Nucleus accumbens (tissue), 56 donors: ENCODE results near the gene HS3ST3B1.

Experiments used
- DNase-seq, 56 donors: peaks; one replicate each; lab custom pipeline; 2025; lab: John Stamatoyannopoulos, UW

The HS3ST3B1 gene

DNA sequence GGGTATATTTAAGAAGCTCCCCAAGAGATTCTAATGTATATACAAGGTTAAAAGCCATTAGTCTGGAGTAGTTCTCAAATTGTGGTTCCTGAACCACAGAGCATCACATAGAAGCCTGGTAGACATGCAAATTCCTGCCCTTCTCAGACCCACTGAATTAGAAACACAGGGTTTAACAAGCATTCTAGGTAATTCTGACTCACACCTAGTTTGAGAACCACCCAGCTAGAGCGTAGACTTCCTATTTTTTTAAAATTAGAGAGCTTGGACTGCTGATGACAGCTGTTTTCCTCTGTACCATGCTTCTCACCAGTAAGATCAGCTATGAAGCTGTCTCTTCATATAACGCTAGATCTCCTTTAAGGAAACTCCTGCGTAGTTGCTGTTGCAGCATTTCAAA lies 50.6 kb downstream of the HS3ST3B1 start:
- DNase-seq: no peak

DNA sequence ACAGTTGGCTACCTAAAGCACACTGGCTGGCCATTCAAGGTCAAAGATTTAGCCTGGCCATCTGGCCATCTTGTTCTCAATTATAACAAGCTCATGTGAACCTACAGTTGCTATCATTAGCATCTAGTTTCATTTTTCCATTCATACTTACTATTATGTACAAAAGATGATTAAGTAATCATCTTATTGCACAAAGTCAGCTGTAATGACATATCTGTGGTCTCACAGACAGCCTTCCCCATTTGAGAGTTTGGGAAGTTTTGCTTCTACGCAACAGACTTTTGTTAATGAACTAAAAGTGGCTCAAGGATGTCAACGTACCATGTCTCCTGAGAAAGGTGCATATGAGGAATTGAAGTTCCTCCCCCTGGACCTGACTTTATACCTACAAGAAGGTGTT lies 51.3 kb downstream of the HS3ST3B1 start:
- no peak for DNase-seq

DNA sequence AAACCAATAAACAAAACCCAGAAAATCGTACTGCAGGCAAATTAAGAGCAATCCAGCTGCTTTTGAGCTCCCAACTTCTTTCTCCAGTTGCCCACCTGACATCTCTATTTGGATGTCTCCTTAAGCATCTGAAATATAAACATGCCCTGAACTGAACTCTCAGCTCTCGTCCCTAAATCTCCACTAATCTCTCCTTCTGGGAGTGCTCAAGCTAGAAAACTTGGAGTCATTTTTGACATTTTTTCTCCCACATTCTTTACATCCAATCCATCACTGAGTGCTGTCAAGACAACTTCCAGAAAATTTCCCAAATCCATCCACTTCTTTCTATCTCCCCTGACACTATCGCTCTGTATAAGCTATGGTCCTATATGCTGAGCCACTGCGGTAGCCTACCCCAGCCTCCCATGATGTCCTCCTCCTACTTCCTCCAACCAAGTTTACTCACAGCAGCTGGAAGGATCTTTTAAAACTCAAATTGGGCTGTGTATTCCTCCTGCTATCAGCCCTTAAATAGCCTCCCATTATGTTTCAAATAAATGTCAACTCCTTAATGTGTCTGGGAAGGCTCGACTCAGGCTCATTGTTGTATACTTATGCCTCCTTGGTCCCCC lies 53.1 kb downstream of the HS3ST3B1 start:
- DNase-seq: no peak

DNA sequence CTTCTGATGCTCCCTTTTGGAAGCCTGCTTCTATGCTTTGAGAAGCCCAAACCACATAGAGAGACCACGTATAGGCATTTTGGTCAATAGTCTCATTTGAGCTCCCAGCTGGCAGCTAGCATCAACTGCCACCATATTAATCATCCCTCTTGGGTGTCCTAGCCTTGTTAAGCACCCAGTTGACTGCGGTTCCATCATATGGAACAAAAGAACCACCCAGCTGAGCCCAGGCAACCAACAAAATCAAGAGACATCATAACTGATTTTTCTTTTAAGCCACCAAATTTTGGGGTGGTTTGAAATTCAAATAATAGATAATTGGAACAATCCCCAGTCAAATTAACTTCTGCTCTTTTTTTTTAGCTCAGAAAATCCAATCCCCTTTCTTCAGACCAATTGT lies 53.9 kb downstream of the HS3ST3B1 start:
- no peak for DNase-seq

DNA sequence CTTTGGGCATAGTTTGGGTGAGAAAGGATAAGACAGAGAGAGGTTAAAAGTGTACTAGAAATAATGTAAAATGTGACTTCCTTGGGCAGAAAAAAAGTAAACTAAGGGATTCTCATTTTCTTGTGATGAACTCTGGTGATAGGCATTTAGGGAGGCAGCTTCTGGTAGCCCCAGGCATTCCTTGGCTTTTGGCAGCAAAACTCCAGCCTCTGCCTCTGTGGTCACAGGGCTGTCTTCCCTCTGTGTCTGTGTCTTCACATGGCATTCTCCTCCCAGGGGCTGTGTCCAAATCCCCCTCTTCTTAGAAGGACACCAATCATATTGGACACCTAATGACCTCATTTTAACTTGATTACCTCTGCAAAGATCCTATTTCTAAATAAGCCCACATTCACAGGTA lies 54.7 kb downstream of the HS3ST3B1 start:
- no peak for DNase-seq

DNA sequence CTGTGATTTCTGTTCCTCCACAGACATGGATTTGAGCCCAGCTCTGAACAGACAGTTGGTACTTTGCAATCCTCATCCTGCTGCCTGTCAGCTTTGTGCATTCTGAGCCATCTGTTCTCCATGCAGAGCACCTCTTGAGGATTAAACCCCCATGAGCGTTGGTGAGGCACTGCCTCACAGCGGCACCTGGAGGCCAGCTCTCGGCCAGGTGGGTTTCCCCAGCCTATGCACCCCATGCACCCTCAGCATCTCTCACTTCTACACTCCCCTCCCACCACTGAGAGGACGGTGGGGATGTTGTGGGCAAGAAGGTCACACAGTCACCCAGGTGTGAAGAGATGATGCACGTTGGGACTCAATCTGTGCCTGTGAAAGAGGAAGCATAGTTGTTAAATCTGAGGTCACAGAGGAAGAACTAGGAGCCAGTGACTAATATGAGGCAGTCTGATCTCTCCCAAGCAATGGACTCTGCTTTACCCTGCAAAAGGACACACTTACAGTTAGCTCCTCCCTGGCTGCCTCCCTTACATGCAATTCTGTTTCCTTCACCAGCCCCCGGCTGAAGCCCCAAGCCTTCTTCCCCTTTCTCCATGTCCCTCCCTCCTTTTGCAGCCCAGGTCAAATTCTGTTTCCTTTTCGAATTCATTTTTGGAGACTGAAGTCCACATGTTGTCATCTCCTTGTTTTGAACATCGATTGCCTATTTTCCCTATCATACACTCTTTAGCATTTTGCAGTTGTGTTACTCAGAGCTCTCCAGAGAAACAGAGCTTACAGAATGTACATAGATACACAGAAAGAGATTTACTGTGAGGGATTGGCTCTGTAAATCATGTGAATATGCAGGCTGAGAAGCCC lies 58.5 kb downstream of the HS3ST3B1 start:
- DNase-seq: no peak

DNA sequence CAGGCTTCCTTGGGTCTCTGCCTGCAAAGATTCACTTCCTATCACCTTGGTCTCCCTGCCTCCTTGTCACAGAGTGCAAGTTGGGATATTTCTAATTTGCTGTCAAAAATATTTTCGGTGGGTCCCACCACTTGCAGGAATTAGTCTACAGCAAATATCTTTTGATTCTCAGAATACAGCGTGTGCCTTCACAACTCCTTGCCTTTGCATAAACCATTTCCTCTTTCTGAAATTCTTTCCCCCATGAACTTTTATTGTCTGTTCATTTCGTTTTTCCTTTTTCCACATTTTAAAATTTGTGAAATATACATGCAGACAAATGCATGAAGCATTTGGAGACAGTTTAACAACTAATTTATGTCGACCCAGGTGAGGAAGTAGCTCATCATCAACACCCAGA lies 60.0 kb downstream of the HS3ST3B1 start:
- DNase-seq: no peak

DNA sequence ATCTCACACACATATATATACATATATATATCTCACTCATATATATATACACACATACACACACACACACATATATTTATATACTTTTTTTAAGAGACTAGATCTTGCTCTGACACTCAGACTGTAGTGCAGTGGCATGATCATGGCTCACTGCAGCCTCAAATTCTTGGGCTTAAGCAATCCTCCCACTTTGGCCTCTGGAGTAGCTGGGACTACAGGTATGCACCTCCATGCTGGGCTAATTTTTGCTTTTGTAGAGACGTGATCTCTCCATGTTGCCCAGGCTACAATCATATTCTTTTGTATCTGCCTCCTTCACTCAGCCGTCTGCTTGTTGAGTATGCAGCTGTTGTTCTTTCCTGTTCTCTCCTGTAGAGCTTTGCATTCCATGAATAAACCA lies 60.6 kb downstream of the HS3ST3B1 start:
- no peak for DNase-seq

DNA sequence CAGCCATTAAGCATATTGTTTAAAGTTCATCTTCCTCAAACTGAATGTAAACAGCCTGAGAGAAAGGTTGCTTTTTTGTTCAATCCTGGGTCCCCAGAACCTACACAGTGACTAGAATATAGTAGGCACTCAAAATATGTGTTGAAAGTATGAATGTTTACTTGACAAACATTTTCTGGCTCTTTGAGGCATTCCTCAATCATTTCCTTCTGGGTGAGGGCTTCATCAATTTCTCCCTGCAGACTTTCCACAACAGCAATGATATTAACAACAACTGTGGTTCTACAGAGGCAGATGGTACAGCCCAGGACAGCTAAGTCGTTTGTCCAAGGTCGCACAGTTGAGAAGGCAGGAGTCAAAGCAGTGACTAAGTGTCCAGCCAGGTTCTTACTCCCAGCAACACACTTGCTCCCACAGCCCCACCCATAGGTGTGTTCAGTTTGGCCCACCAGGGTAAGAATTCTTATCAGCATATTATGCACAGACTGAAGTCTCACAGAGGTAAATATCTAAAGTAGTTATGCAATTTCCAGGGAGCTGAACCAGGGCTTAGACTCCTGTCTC lies 61.1 kb downstream of the HS3ST3B1 start:
- DNase-seq: no peak

DNA sequence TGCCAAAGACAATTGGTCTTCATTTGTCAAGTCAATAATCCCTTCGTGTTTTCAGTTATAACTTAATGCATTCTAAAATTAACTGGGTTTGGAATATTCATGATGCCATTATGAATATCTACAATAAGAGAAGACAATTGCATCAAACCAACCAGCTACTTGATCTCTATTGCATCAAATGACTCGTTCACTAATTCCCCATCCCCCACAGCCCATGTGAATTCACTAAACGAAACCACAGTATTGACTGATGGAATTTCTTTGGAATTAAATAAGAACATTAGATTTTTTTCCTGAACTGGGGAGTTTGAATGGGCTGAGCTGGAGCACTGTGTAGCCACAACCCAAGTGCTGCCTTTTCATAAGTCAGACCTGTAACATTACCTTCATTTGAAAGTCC lies 65.3 kb downstream of the HS3ST3B1 start:
- no peak for DNase-seq

DNA sequence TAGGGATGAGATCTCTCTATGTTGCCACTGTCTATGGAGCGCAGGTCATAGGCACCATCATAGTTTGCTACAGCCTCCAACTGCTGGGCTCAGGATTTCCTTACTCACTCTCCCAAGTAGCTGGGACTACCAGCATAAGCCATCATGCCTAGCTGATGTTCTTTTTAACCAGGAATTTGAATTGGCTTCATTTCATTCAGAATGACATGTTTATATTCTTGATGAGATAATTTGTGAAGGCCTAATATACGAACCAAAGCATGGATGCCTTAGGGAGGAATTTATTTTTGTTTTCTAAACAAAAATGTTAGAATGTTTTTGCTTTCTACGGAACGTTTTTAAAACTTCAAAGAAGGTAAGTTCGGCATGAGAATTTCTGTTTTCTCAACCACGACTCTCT lies 71.6 kb downstream of the HS3ST3B1 start:
- no peak for DNase-seq

DNA sequence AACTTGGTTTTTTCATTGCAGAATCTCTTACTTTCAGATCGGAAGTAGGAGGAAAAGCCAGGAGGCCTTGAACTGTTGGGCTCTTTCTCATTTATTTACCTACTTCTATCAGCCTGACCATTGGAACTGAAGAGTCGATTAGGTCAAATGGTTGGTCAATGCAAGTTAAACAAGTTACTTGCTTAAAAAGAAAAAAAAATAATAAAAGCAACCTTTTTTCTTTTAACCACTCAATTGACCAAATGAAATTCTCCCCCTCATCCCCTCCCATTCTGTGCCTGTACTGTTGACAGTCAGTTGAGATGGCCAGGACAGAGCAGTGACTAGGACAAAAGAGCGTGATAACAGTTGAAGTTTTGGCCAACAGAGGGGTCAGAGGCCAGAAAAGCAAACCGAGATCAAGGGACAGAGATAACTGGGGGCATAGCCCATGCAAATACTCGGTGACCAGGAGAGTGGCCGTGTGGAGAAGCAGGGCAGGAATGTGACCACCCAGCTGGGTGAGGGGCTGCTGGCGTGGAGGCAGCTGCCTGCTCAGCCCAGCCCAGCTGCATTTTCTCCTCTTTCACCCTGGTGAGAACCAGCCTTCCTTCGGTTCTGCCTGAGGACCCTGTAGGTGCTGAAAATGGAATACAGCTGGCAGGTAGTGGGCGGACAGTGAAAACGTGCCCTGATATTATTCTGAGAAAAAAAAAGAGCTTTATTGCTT lies 72.2 kb downstream of the HS3ST3B1 start:
- no peak for DNase-seq

DNA sequence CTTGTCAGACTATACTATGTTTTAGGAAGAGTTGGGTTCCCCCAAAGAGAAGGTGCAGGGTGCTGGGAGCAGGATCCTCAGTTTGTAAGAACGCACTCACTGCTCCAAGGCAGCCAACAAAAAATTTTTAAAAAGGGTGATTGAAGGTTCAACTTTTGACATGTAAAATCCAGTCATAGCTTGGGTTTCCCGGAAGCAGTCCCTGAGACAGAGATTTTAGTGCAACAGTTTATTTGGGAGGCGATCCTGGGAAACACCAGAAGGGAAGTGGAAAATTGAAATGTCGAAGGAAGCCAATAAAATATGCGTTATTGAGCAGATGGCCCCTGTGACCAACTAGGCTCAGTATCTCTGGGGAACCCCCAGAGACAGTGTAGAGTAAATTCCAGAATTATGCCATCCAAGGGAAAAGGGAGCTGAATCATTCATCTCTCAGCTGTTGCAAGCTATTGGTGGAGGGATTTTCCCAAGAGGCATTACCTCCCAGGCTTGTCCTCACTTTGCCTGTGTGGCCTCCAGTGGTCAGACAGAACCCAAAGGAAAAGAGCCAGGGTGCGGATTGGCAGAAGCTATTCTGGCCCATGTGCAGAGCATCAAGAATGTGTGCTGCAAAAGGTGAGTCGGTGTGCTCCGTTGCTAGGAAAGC lies 72.9 kb downstream of the HS3ST3B1 start:
- no peak for DNase-seq

DNA sequence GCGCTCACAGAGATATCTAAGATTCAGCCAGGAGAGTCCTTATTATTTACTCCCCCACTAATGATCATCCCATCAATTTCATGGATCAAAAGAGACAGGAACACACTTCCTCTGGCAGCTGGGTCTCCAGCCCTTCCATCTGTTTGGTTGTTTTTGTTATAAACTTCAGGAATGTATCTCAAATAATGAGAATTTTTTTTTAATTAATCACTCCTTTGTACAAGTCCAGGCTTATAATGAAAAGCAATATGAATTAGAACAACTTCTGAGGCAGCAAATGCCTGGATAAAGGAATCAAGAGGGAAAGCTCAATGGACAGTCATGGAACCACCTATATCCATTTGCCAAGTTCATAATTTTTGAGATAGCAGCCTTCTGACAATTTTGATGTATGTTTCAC lies 73.4 kb downstream of the HS3ST3B1 start:
- DNase-seq: no peak

DNA sequence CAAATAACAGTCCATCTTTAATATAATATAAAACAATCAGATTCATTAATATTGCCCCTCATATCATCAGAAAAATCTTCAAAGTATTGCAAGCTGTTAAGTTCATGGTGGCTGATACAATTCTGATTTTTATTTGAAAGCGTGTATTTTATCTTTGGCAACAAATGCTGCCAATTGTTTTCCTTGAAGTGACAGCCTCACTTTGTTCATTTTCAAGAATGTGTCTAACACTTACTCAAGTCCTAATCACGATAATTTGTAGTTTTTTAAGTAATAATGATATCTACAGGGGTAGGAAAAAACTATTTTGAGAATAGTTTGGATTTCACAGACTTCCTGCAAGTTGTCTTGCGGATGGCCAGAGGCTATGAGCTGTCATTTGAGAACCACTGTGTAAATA lies 75.8 kb downstream of the HS3ST3B1 start:
- no peak for DNase-seq

DNA sequence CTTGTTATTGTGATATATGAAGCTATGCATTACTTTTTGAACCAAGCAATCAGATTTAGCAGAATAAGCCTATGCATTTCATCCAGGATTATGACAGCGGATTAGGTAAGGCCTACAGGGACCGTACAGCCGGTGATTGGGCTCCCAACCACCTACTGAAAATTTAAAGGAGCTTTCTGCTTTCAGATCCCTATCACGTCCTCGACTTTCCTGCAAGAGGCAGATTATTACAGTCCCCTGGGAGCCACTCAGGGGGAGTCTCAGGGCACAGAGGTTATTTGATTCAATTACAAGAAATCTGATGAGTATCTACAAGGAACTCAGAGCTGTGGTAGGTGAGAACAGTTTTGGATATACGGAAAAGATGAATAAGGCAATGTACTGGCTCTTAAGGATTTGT lies 80.7 kb downstream of the HS3ST3B1 start:
- DNase-seq: no peak

DNA sequence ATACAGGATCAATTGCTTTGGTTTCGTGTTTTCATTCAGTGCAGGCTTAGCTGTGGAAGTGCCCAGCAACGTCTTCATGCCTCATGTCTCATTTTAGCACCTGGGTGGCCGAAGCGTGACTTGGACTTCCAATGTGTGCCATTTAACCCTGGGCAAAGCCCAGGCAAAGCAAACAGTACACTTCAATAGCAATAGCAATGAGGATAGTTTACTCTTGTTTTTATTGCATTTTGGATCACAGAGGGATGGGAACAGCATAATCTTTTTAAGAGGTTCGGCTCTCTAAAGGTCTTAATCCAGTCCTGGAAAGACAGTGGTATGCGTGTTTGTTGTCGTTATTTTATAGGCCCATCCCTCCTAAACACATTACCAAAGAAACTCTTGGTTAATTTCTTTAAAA lies 86.2 kb downstream of the HS3ST3B1 start:
- no peak for DNase-seq

DNA sequence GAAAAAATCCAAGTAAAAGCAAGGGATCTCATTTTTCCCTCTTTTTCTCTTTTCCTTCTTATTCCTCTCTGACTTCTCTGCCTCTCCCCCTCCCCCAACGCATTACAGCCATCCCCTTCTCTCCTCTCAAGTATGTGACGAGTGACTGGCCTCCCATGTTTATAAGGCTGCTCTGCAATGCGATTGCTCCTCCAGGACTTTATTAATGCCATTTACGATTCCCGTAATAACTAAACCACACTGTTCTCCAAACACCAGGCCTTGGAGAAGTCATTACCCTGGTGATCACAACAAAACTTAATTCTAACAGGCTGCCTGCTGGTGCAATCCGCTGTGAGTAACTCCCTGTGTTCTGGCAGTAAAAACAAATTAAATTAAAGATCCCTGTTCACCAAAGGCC lies 88.8 kb downstream of the HS3ST3B1 start:
- DNase-seq: no peak

DNA sequence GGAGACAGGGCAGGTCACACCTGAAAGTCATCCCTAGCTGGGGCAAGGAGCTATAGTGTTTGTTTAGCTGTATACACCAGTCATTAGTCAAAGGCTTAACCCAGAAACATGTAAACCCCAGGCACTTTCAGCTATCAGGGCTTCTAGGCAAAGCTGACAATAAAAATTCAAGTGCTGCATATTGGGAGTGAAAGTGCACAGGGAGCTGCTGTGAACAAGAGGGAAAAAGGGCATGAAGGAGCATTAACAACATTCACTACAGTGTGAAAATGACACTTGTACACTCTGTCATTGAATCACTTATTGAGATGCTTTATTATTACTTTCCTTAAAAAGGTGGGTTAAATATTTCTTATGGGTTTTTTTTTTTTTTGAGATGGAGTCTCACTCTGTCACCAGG lies 92.8 kb downstream of the HS3ST3B1 start:
- DNase-seq: no peak

DNA sequence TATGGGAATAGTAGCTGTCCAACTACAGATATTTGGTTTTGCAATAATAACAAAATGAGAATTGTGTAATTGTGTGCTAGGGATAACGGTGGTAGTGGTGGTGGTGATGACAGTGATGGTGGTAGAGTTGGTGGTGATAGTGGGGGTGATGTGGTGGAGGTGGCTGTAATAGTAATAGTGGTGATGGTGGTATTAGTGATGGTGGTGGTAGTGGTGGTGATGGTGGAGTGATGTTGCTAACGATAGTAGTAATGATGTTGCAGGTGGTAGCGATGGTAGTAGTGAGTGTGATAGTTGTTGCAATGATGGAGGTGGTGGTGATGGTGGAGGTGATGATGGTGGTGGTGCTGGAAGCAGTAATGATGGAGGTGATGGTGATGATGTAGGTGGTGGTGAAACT lies 94.4 kb downstream of the HS3ST3B1 start:
- DNase-seq: no peak

DNA sequence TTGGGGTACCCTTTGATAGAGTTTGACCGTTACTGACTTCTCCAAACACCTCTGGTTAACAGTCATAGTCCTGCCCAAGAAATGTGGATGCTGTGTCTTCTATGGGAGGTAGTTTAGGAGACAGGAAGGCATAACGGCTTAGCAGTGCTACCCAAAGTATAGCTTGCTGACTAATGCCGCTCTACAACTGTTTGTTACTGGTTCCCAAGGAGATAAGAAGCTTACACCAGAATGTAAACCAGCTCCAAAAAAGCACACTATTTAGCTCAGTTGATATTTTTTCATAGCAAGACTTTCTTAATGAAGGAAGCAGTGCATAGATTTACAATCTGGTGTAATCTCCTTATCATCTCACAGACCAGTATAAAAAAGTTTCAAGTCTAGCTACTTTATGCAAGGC lies 95.7 kb downstream of the HS3ST3B1 start:
- DNase-seq: no peak
